ENCODE measurements around the gene C5orf63.

GRCh38 chr5:127083711-127084110 lies 10.4 kb upstream of the C5orf63 start:
- TF ChIP-seq, protein P1, sequence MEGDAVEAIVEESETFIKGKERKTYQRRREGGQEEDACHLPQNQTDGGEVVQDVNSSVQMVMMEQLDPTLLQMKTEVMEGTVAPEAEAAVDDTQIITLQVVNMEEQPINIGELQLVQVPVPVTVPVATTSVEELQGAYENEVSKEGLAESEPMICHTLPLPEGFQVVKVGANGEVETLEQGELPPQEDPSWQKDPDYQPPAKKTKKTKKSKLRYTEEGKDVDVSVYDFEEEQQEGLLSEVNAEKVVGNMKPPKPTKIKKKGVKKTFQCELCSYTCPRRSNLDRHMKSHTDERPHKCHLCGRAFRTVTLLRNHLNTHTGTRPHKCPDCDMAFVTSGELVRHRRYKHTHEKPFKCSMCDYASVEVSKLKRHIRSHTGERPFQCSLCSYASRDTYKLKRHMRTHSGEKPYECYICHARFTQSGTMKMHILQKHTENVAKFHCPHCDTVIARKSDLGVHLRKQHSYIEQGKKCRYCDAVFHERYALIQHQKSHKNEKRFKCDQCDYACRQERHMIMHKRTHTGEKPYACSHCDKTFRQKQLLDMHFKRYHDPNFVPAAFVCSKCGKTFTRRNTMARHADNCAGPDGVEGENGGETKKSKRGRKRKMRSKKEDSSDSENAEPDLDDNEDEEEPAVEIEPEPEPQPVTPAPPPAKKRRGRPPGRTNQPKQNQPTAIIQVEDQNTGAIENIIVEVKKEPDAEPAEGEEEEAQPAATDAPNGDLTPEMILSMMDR (IDR thresholded peaks at IDR 0.05) = no peak
- TF ChIP-seq EP300 (IDR thresholded peaks at IDR 0.05) (no peak), POLR2A (IDR thresholded peaks at IDR 0.05) (no peak)
